Astrocyte of the cerebellum (primary cell): ENCODE data around the gene ITPR3.

Experiments
- DNase-seq: peaks from one replicate; pipeline ENCODE4 v3.0.0-alpha.2; 2011; ENCODE audit warnings: low read depth
- H3K4me3 ChIP-seq: 2 replicates; pipeline ENCODE4 v1.5.1; 2011; ENCODE audit warnings: mild to moderate bottlenecking, low read depth, low read length, moderate library complexity
- in situ Hi-C: cut with HindIII; loops from 2 replicates; pipeline ENCODE4 v1.10.0; 2017; ENCODE audit warnings: low sequenced_read_pairs
- TF ChIP-seq, protein P1 (sequence below): IDR thresholded peaks from 2 replicates; pipeline ENCODE4 v1.5.1; 2012; ENCODE audit warnings: low read length, low read depth, moderate library complexity, mild to moderate bottlenecking; ENCODE audit errors: missing control alignments

ITPR3 gene

DNA sequence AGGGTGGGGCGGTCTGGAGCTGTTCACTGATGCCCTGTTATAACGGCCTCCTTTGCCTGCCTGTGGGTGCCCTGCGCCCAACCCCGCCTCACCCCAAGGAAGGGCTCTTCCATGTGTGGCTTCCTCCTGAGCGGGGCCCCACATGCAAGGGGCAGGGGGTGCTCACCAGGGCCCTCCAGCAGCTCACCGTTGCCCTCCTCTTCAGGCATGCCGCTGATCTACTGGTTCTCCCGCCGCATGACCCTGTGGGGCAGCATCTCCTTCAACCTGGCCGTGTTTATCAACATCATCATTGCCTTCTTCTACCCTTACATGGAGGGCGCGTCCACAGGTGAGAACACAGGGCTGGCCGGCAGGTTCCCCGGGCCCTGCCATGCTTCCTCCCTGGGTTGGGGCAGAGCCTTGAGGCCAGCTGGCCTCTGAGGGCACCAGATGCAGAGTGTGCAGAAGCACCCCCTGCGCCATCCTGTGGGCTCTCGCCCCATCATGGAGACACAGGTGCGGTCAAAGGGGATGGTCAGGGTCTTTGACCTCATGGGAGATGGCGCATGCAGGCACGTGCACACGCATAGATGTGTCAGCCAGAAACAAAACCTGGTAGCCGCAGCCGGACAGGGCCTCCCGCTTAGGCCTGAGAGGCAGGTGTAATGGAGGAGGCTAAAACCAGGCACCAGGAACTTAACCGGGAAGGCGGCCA lies 67.5 kb downstream of the ITPR3 start:
- DNase-seq, result no peak
- TF ChIP-seq, protein P1, sequence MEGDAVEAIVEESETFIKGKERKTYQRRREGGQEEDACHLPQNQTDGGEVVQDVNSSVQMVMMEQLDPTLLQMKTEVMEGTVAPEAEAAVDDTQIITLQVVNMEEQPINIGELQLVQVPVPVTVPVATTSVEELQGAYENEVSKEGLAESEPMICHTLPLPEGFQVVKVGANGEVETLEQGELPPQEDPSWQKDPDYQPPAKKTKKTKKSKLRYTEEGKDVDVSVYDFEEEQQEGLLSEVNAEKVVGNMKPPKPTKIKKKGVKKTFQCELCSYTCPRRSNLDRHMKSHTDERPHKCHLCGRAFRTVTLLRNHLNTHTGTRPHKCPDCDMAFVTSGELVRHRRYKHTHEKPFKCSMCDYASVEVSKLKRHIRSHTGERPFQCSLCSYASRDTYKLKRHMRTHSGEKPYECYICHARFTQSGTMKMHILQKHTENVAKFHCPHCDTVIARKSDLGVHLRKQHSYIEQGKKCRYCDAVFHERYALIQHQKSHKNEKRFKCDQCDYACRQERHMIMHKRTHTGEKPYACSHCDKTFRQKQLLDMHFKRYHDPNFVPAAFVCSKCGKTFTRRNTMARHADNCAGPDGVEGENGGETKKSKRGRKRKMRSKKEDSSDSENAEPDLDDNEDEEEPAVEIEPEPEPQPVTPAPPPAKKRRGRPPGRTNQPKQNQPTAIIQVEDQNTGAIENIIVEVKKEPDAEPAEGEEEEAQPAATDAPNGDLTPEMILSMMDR, result no peak
- in situ Hi-C loops, result no loop called here
- no peak overlapping the region for H3K4me3 ChIP-seq

DNA sequence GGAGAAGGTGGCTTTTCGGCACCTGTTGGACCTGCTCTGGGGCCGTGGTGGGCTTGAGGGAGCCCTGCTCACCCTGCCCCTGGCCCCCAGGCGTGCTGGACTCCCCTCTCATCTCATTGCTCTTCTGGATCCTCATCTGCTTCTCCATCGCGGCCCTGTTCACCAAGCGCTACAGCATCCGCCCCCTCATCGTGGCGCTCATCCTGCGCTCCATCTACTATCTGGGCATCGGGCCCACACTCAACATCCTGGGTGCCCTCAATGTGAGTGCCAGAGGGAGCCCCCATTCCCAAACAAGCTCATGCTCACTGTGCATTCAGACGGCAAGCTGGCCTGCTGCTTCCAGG lies 68.0 kb downstream of the ITPR3 start:
- no peak for DNase-seq
- in situ Hi-C loops, result no loop called here
- TF ChIP-seq, protein P1, result no peak
- H3K4me3 ChIP-seq, result no peak overlapping the region

DNA sequence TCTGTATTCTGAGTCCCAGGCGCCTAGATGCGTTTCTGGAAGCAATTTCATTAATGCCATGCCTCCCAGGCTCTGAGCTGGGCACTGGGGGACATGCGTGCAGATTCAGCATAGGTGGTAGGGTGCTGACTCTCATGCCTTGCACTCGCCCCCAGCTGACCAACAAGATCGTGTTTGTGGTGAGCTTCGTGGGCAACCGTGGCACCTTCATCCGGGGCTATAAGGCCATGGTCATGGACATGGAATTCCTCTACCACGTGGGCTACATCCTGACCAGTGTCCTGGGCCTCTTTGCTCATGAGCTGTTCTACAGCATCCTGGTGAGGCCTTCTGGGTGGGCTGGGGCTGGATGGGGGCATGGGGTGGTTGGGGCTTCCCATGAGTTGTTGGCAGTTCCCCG lies 68.8 kb downstream of the ITPR3 start:
- in situ Hi-C loops, result no loop called here
- TF ChIP-seq, protein P1, result no peak
- DNase-seq, result no peak
- no peak overlapping the region for H3K4me3 ChIP-seq

DNA sequence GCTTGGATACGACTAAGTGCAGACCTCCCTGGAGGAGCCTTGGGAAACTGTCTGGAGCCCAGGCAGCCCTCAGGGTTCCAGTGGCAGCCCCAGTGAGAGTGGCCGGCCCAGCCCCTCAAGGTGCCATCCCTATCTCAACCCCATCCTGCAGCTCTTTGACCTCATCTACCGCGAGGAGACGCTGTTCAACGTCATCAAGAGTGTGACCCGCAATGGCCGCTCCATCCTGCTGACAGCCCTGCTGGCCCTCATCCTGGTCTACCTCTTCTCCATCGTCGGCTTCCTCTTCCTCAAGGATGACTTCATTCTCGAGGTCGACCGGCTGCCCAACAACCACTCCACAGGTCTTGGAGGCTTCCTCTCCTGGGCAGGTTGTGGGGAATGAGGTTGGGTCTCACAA lies 69.6 kb downstream of the ITPR3 start:
- in situ Hi-C loops, result no loop called here
- DNase-seq, result no peak
- TF ChIP-seq, protein P1, result no peak
- H3K4me3 ChIP-seq, result no peak overlapping the region

DNA sequence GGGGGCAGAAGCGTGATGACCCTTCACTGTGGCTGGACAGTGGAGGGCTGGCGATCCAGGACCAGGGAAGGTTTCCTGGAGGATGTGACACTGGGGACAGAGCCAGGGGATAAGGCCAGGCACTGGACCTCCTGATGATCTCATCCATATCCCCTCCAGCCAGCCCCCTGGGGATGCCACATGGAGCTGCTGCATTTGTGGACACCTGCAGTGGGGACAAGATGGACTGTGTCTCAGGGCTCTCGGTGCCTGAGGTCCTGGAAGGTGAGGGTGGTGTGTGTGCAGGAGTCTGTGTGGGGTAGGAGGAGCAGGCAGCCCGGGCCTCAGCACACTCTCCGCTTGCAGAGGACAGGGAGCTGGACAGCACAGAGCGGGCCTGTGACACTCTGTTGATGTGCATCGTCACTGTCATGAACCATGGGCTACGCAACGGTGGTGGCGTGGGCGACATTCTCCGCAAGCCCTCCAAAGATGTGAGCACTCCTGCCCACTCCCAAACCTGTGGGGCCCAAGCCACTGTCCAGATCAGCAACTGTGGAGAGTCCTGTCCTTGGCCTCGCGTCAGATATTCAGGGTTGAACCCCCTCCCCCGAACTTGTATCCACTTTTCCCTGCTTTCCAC lies 70.4 kb downstream of the ITPR3 start:
- in situ Hi-C loops, result no loop called here
- TF ChIP-seq, protein P1, result no peak
- no peak overlapping the region for H3K4me3 ChIP-seq
- DNase-seq, result no peak

DNA sequence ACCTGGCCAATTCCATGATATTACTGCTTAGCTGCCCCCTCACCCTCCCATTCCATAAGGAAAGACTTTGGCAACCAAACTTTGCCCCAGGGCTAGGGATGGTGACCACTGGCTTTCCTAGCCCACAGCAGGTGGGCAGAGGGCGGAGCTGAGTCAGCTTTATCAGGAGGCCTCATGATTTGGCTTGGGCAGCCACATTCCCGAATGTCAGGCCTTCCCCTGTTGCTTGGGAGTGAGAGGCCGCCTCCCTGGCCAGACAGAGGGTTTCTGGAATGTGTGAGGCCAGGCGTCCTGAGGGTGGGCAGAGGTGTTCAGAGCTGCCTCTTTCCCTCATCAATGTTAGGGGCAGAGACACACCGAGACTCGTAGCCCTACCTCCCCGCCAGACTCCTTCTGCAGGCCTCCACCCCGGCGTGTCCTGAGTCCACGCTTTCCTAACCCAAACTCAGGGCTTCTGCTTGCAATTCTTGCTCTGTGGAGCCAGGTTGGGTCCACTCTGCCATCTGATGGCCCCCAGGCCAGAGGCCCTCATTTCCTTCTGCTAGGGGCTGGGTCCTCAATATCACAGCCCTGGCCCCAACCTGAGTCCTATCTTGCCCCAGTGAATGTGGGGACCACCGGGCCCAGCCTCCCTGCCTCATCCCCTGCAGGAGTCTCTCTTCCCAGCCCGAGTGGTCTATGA lies 71.1 kb downstream of the ITPR3 start:
- in situ Hi-C loops, result no loop called here
- H3K4me3 ChIP-seq, result no peak overlapping the region
- DNase-seq, result peak; percentile 29
- TF ChIP-seq, protein P1, result no peak
